HG02571 (cell line): ENCODE results near the gene CLSTN1.
"Not testable (repeated sequence)": the region's sequence is repeated elsewhere in the genome, so short reads cannot be mapped to it uniquely, and the experiment has no call there.

ENCODE experiments used
- ATAC-seq: cut with Tn5 transposase; IDR thresholded peaks from one replicate; pipeline ENCODE4 v1.9.1; 2021; ENCODE audit warnings: mild to moderate bottlenecking, moderate library complexity; ENCODE audit not compliant: unreplicated experiment

The CLSTN1 gene

GRCh38 chr1:9801909-9802308 lies 21.9 kb downstream of the CLSTN1 start:
- ATAC-seq = no peak

- ATAC-seq = no peak
These were observed 25.3 kb downstream of the CLSTN1 start for GRCh38 chr1:9798236-9799130.

- no peak for ATAC-seq
These were observed 26.7 kb downstream of the CLSTN1 start for GRCh38 chr1:9797049-9797448.

- ATAC-seq = no peak
These were observed 29.7 kb downstream of the CLSTN1 start for GRCh38 chr1:9794081-9794480.

- no peak for ATAC-seq
These were observed 30.5 kb downstream of the CLSTN1 start for GRCh38 chr1:9793291-9793690.

- no peak for ATAC-seq
These were observed 31.4 kb downstream of the CLSTN1 start for GRCh38 chr1:9792156-9793042.

- not testable (repeated sequence) for ATAC-seq
These were observed 34.1 kb downstream of the CLSTN1 start for GRCh38 chr1:9789700-9790099.

- ATAC-seq = no peak
These were observed 36.1 kb downstream of the CLSTN1 start for GRCh38 chr1:9787702-9788101.

- ATAC-seq = no peak
These were observed 38.4 kb downstream of the CLSTN1 start for GRCh38 chr1:9785406-9785805.

GRCh38 chr1:9784508-9785133 lies 39.1 kb downstream of the CLSTN1 start:
- no peak for ATAC-seq

GRCh38 chr1:9782897-9783296 lies 40.9 kb downstream of the CLSTN1 start:
- ATAC-seq = no peak

- no peak for ATAC-seq
These were observed 41.5 kb downstream of the CLSTN1 start for GRCh38 chr1:9782116-9782751.

- no peak for ATAC-seq
These were observed 43.1 kb downstream of the CLSTN1 start for GRCh38 chr1:9780554-9781110.

GRCh38 chr1:9778905-9779304 lies 44.9 kb downstream of the CLSTN1 start:
- no peak for ATAC-seq

- ATAC-seq = no peak
These were observed 47.1 kb downstream of the CLSTN1 start for GRCh38 chr1:9776685-9777084.

GRCh38 chr1:9774712-9775679 lies 48.8 kb downstream of the CLSTN1 start:
- ATAC-seq = no peak

- ATAC-seq = no peak
These were observed 53.5 kb downstream of the CLSTN1 start for GRCh38 chr1:9770298-9770697.

GRCh38 chr1:9768983-9769382 lies 54.8 kb downstream of the CLSTN1 start:
- ATAC-seq = no peak

- no peak for ATAC-seq
These were observed 55.6 kb downstream of the CLSTN1 start for GRCh38 chr1:9767964-9768668.
